Caco-2 (cell line): ENCODE data around the gene HOXC9. TPM values are rescaled to one million over a fixed set of nuclear protein-coding genes. Genes with fewer than 3 reads are reported as not detected.
A peak's percentile ranks its signal among the peaks of the same experiment; 100 is the strongest.

ENCODE experiments used
- BruUV-seq: library from RNA; stranded (reverse); fragments of 400-500 nt; replicated peaks from 2 replicates; lab custom pipeline; 2021; lab: Mats Ljungman, UMichigan
- CTCF ChIA-PET: fragments of 300-600 bp; sonication (Branson Sonifier 250); formaldehyde crosslinking; loops from one replicate; lab custom pipeline; 2022; ENCODE audit warnings: antibody characterized with exemption; lab: Charles Lee
- POLR2A ChIA-PET: fragments of 300-600 bp; sonication (Branson Sonifier 250); formaldehyde crosslinking; loops from one replicate; lab custom pipeline; 2022; ENCODE audit warnings: antibody characterized with exemption; lab: Charles Lee
- DNase-seq, 2 experiments: peaks; one replicate each; pipeline versions ENCODE4 v3.0.0 to v3.0.0-alpha.2; 2020 to 2022
- H3K27me3 ChIP-seq: replicated peaks from 2 replicates; pipeline ENCODE4 v1.6.0; 2011; ENCODE audit warnings: low read length; ENCODE audit not compliant: control insufficient read depth, insufficient read depth
- H3K36me3 ChIP-seq: 2 replicates; pipeline ENCODE4 v1.5.1; 2011; ENCODE audit warnings: low read length; ENCODE audit not compliant: control insufficient read depth, insufficient read depth
- H3K4me1 ChIP-seq: fragments of 250-450 bp; sonication (Bioruptor Pico); 2 replicates; pipeline ENCODE4 v1.5.1; 2020; ENCODE audit warnings: mild to moderate bottlenecking
- H3K4me3 ChIP-seq: 2 replicates; pipeline ENCODE4 v1.5.1; 2011; ENCODE audit warnings: low read depth, mild to moderate bottlenecking, control low read depth, low read length
- H3K9me3 ChIP-seq: fragments of 250-450 bp; sonication (Bioruptor Pico); 2 replicates; pipeline ENCODE4 v1.5.1; 2020; ENCODE audit warnings: mild to moderate bottlenecking, moderate library complexity
- H3K27ac Mint-ChIP-seq: one replicate; pipeline ENCODE4 v1.8.0; 2022; ENCODE audit warnings: mixed read lengths; ENCODE audit not compliant: unreplicated experiment
- H3K27me3 Mint-ChIP-seq: one replicate; pipeline ENCODE4 v1.8.0; 2022; ENCODE audit warnings: mixed read lengths; ENCODE audit not compliant: insufficient read depth, unreplicated experiment
- H3K36me3 Mint-ChIP-seq: one replicate; pipeline ENCODE4 v1.8.0; 2022; ENCODE audit warnings: mild to moderate bottlenecking, mixed read lengths; ENCODE audit not compliant: insufficient read depth, unreplicated experiment
- H3K4me1 Mint-ChIP-seq: one replicate; pipeline ENCODE4 v1.8.0; 2022; ENCODE audit warnings: low read depth, mixed read lengths; ENCODE audit not compliant: unreplicated experiment
- H3K4me3 Mint-ChIP-seq: one replicate; pipeline ENCODE4 v1.8.0; 2022; ENCODE audit warnings: mild to moderate bottlenecking, moderate library complexity, mixed read lengths; ENCODE audit not compliant: unreplicated experiment
- H3K9me3 Mint-ChIP-seq: one replicate; pipeline ENCODE4 v1.8.0; 2022; ENCODE audit warnings: mixed read lengths; ENCODE audit not compliant: unreplicated experiment
- intact Hi-C: fragments of 100-400 bp; cut with micrococcal nuclease; formaldehyde crosslinking; loops from one replicate; pipeline ENCODE4 v1.10.0; 2022; ENCODE audit not compliant: unreplicated experiment
- total RNA-seq: library from RNA; stranded (reverse); gene quantifications from 2 replicates; pipeline ENCODE4 v1.2.3, GENCODE V29; 2022
- TF ChIP-seq, protein P1 (sequence below), 2 experiments: fragments of 200-600 bp in 1 of 2; IDR thresholded peaks; 1 replicate in 1 of 2; 2 replicates in 1 of 2; pipeline versions ENCODE4 v1.5.1 to v1.8.0; 2011 to 2022; ENCODE audit warnings: antibody characterized with exemption in 1 of 2, control low read depth in 1 of 2, inconsistent platforms in 1 of 2, low read depth in 1 of 2, low read length in 1 of 2, mild to moderate bottlenecking in 1 of 2, moderate library complexity in 1 of 2; ENCODE audit not compliant: insufficient read depth in 1 of 2, severe bottlenecking in 1 of 2, unreplicated experiment in 1 of 2

HOXC9 gene
- total RNA-seq, 1 experiment from 2014 or later = 2.9 TPM

DNA sequence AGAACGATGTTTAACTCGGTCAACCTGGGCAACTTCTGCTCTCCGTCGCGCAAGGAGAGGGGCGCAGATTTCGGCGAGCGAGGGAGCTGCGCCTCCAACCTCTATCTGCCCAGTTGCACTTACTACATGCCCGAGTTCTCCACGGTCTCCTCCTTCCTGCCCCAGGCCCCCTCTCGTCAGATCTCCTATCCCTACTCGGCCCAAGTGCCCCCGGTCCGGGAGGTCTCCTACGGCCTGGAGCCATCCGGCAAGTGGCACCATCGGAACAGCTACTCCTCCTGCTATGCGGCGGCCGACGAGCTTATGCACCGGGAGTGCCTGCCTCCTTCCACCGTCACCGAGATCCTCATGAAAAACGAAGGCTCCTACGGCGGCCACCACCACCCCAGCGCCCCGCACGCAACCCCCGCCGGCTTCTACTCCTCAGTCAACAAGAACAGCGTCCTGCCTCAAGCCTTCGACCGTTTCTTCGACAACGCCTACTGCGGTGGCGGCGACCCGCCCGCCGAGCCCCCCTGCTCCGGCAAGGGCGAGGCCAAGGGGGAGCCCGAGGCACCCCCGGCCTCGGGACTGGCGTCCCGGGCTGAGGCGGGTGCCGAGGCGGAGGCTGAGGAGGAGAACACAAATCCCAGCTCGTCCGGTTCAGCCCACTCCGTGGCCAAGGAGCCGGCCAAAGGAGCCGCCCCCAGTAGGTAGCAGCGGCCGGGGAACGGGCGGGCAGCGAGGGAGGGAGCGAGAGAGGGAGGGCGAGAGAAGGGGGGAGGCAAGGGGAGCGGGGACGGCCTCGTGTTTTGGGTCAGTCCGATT lies 26.5 kb upstream of the HOXC9 start:
- Mint-ChIP-seq H3K4me1 (peaks cover under 1% of the 10 kb centered on the region), H3K4me3 (peak overlapping the region; percentile 83), H3K9me3 (no peaks in the 10 kb centered on the region), H3K27me3 (no peaks in the 10 kb centered on the region), H3K27ac (peak overlapping the region; percentile 12), H3K36me3 (no peaks in the 10 kb centered on the region)
- Histone ChIP-seq H3K27me3 (no peaks in the 10 kb centered on the region), H3K4me1 (peaks cover 13% of the 10 kb centered on the region), H3K36me3 (no peaks in the 10 kb centered on the region), H3K4me3 (peak overlapping the region; percentile 66), H3K9me3 (no peaks in the 10 kb centered on the region)
- TF ChIP-seq, protein P1, sequence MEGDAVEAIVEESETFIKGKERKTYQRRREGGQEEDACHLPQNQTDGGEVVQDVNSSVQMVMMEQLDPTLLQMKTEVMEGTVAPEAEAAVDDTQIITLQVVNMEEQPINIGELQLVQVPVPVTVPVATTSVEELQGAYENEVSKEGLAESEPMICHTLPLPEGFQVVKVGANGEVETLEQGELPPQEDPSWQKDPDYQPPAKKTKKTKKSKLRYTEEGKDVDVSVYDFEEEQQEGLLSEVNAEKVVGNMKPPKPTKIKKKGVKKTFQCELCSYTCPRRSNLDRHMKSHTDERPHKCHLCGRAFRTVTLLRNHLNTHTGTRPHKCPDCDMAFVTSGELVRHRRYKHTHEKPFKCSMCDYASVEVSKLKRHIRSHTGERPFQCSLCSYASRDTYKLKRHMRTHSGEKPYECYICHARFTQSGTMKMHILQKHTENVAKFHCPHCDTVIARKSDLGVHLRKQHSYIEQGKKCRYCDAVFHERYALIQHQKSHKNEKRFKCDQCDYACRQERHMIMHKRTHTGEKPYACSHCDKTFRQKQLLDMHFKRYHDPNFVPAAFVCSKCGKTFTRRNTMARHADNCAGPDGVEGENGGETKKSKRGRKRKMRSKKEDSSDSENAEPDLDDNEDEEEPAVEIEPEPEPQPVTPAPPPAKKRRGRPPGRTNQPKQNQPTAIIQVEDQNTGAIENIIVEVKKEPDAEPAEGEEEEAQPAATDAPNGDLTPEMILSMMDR (IDR thresholded peaks at IDR 0.05; ENCODE audit: insufficient read depth in 1 of 2, low read depth in 1 of 2, low read length in 1 of 2, severe bottlenecking in 1 of 2, unreplicated experiment in 1 of 2) = no peak
- ChIA-PET POLR2A (no interaction called here), CTCF (interaction anchor here (0.6 kb wide), 1 partner anchor 12 kb away, joined by 4 read pairs; the partner anchor contains the start of gene HOXC10)
- DNase-seq = peak in 1 of 2 experiments; percentile 46
- BruUV-seq = no TSS peak
- intact Hi-C loops = no loop called here

DNA sequence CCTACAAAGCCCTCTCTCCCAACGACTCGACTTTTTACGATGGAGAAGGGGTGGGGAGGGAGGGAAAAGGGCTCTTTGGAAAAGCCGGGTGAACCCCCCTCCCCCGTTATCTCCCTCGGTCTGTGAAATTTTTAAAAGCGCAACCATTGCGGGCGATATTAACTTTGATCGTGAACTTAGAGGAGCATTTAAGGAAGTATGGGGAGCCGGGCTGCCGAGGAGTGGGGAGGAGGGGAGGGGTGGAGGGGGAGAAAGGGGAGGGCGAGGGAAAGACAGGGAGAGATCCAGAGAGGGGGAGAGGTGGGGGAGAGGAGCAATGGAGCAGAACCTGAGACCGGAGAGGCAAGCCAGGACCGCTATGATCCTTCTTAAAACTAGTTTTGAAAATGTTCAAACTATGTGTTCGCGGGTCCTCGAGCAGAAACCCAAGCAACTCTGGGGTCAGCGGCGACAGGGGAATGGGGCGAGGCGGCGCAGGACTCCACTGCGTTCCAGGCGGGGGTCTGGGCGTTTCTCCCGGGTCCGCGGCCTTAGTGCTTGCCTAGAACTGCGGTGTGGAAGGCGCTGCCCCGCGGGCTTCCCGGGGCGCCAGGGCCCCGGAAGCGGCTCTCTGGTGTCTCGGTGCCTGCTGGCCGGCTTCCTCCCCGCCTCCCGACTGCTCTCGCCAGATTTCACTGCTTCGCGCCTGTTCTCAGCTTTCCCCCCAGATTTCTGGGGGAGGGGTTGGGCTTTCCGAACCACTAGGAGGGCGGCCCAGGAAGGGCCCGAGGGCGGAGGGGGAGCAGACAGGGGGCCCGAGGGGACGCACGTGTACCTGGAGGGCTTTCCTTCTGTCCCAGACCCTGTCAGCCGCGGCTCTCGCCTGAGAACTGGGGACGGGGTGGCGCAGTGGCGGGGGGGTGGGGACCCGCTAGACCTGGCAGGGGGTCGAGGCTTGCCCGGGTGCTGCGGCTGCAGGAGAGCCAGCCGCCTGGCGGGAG lies 25.6 kb upstream of the HOXC9 start, which contains the start of gene HOTAIR:
Gene HOTAIR (minus strand): TSS at position 871 of the 980 bp plus-strand sequence.
- peak in 1 of 2 experiments; percentile 59 for DNase-seq
- Mint-ChIP-seq H3K4me3 (peak within 1 kb of the TSS; percentile 83), H3K4me1 (peaks cover 8% of the 10 kb centered on the region), H3K27me3 (no peaks in the 10 kb centered on the region), H3K9me3 (no peaks in the 10 kb centered on the region), H3K27ac (peak within 1 kb of the TSS; percentile 73), H3K36me3 (no peaks in the 10 kb centered on the region)
- intact Hi-C loops = loop anchor here (5.0 kb wide), 1 partner anchor 43 kb away; no protein-coding TSS in a partner anchor
- ChIA-PET POLR2A (no interaction called here), CTCF (no interaction called here)
- H3K4me1 ChIP-seq = peaks cover 20% of the 10 kb centered on the region
- no peaks in the 10 kb centered on the region for H3K27me3 ChIP-seq
- TF ChIP-seq, protein P1 (IDR thresholded peaks at IDR 0.05; ENCODE audit: insufficient read depth in 1 of 2, low read depth in 1 of 2, low read length in 1 of 2, severe bottlenecking in 1 of 2, unreplicated experiment in 1 of 2) = no peak
- H3K9me3 ChIP-seq = no peaks in the 10 kb centered on the region
- H3K4me3 ChIP-seq = peak within 1 kb of the TSS; percentile 66
- BruUV-seq = no TSS peak
- H3K36me3 ChIP-seq = no peaks in the 10 kb centered on the region

DNA sequence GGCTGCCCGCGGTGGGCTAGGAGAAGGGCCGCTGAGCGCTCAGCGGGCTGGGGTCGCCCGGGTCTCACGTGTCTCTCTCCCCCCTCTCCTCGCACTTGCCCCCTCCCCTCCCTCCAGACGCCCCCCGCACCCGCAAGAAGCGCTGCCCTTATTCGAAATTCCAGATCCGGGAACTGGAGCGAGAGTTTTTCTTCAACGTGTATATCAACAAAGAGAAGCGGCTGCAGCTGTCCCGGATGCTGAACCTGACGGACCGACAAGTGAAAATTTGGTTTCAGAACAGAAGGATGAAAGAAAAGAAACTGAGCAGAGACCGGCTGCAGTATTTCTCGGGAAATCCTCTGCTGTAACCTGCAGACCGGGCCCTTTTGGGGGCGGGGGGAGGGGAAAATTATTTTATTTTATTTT lies 24.9 kb upstream of the HOXC9 start:
- Mint-ChIP-seq H3K36me3 (no peaks in the 10 kb centered on the region), H3K27ac (peak overlapping the region; percentile 73), H3K9me3 (no peaks in the 10 kb centered on the region), H3K27me3 (no peaks in the 10 kb centered on the region), H3K4me1 (peaks cover 15% of the 10 kb centered on the region), H3K4me3 (peak overlapping the region; percentile 83)
- POLR2A ChIA-PET = no interaction called here
- CTCF ChIA-PET = no interaction called here
- H3K27me3 ChIP-seq = no peaks in the 10 kb centered on the region
- no peak for DNase-seq
- no peaks in the 10 kb centered on the region for H3K36me3 ChIP-seq
- intact Hi-C loops = loop anchor here (5.0 kb wide), 1 partner anchor 42 kb away; no protein-coding TSS in a partner anchor
- peaks cover 27% of the 10 kb centered on the region for H3K4me1 ChIP-seq
- no peaks in the 10 kb centered on the region for H3K9me3 ChIP-seq
- BruUV-seq = no TSS peak
- TF ChIP-seq, protein P1 (IDR thresholded peaks at IDR 0.05; ENCODE audit: insufficient read depth in 1 of 2, low read depth in 1 of 2, low read length in 1 of 2, severe bottlenecking in 1 of 2, unreplicated experiment in 1 of 2) = no peak
- peak overlapping the region; percentile 66 for H3K4me3 ChIP-seq
